ENCODE results near the gene RAB4B. TPM values are rescaled to one million over a fixed set of nuclear protein-coding genes. Genes with fewer than 3 reads are reported as not detected.

Gene RAB4B
- total and polyA plus RNA-seq, 10 donors: 36.8 to 95.3 (median 58.8) TPM

GRCh38 chr19:40776364-40776763 lies 1.7 kb upstream of the RAB4B start:
- intact Hi-C loops (cut with DNase I; ENCODE audit: low total_unique reads): no loop called here
- peaks cover 0 to 3% (median 0%) of the 10 kb centered on the region in 8 donors for H3K9me3 ChIP-seq
- peaks cover 10 to 65% (median 29%) of the 10 kb centered on the region in 6 donors for H3K4me1 ChIP-seq
- TF ChIP-seq, protein P1, sequence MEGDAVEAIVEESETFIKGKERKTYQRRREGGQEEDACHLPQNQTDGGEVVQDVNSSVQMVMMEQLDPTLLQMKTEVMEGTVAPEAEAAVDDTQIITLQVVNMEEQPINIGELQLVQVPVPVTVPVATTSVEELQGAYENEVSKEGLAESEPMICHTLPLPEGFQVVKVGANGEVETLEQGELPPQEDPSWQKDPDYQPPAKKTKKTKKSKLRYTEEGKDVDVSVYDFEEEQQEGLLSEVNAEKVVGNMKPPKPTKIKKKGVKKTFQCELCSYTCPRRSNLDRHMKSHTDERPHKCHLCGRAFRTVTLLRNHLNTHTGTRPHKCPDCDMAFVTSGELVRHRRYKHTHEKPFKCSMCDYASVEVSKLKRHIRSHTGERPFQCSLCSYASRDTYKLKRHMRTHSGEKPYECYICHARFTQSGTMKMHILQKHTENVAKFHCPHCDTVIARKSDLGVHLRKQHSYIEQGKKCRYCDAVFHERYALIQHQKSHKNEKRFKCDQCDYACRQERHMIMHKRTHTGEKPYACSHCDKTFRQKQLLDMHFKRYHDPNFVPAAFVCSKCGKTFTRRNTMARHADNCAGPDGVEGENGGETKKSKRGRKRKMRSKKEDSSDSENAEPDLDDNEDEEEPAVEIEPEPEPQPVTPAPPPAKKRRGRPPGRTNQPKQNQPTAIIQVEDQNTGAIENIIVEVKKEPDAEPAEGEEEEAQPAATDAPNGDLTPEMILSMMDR (IDR thresholded peaks at IDR 0.05 in 8 of 11, conservative IDR thresholded peaks at IDR 0.05 in 3 of 11): no peak
- TF ChIP-seq POLR2AphosphoS5 (IDR thresholded peaks at IDR 0.05): no peak
- TF ChIP-seq POLR2A (IDR thresholded peaks at IDR 0.05): no peak
- 80 to 82% (median 81%) methylated on average over 7 of the region's 7 CpGs for WGBS, 5 donors
- H3K4me3 ChIP-seq: peak overlapping the region in 1 of 8 donors; percentile 82
- H3K36me3 ChIP-seq: peaks cover 0 to 27% (median 0%) of the 10 kb centered on the region in 6 donors
- peak overlapping the region in 7 of 8 donors; percentile 94 to 100 (median 99) for H3K27ac ChIP-seq
- no peaks in the 10 kb centered on the region for H3K27me3 ChIP-seq (replicated peaks in 1 of 7)
- DNase-seq: no peak

- H3K4me1 ChIP-seq: peaks cover 10 to 66% (median 29%) of the 10 kb centered on the region in 6 donors
- H3K4me3 ChIP-seq: peak overlapping the region; percentile 58 to 90 (median 70)
- peak; percentile 95 for DNase-seq
- WGBS, 5 donors: 7 to 10% (median 8%) methylated on average over 11 to 13 of the region's 13 CpGs
- peak overlapping the region; percentile 94 to 100 (median 99) for H3K27ac ChIP-seq
- peaks cover 0 to 28% (median under 1%) of the 10 kb centered on the region in 6 donors for H3K36me3 ChIP-seq
- TF ChIP-seq, protein P1 (IDR thresholded peaks at IDR 0.05 in 8 of 11, conservative IDR thresholded peaks at IDR 0.05 in 3 of 11): peak in 7 of 11 experiments; percentile 5 to 48 (median 27)
- TF ChIP-seq POLR2A (IDR thresholded peaks at IDR 0.05): no peak
- TF ChIP-seq POLR2AphosphoS5 (IDR thresholded peaks at IDR 0.05): peak in 2 of 3 donors; percentile 16 to 83
- no peaks in the 10 kb centered on the region for H3K9me3 ChIP-seq
- intact Hi-C loops (cut with DNase I; ENCODE audit: low total_unique reads): no loop called here
- no peaks in the 10 kb centered on the region for H3K27me3 ChIP-seq (replicated peaks in 1 of 7)
Measured at GRCh38 chr19:40776932-40777644, 959 bp upstream of the RAB4B start.

- Histone ChIP-seq H3K27ac (peak overlapping the region; percentile 94 to 100 (median 99)), H3K4me1 (peaks cover 10 to 66% (median 29%) of the 10 kb centered on the region in 6 donors), H3K36me3 (peaks cover 0 to 32% (median 2%) of the 10 kb centered on the region in 6 donors), H3K9me3 (no peaks in the 10 kb centered on the region), H3K4me3 (peak overlapping the region; percentile 58 to 90 (median 70)), H3K27me3 (replicated peaks in 1 of 7) (no peaks in the 10 kb centered on the region)
- TF ChIP-seq POLR2A (IDR thresholded peaks at IDR 0.05) (peak in 1 of 3 donors; percentile 57), POLR2AphosphoS5 (IDR thresholded peaks at IDR 0.05) (no peak)
- WGBS, 5 donors: 0 to 1% (median 0%) methylated on average over 10 of the region's 10 CpGs
- DNase-seq: no peak
- intact Hi-C loops (cut with DNase I; ENCODE audit: low total_unique reads): no loop called here
Measured at GRCh38 chr19:40777645-40777936, 456 bp upstream of the RAB4B start.

- Histone ChIP-seq H3K27me3 (replicated peaks in 1 of 7) (no peaks in the 10 kb centered on the region), H3K4me3 (peak overlapping the region; percentile 58 to 90 (median 70)), H3K27ac (peak overlapping the region; percentile 94 to 100 (median 99)), H3K4me1 (peaks cover 10 to 57% (median 29%) of the 10 kb centered on the region in 6 donors), H3K36me3 (peaks cover 0 to 44% (median 4%) of the 10 kb centered on the region in 6 donors), H3K9me3 (no peaks in the 10 kb centered on the region)
- no peak for DNase-seq
- WGBS, 5 donors: 10 to 18% (median 13%) methylated on average over 7 of the region's 7 CpGs
- TF ChIP-seq, protein P1 (IDR thresholded peaks at IDR 0.05 in 8 of 11, conservative IDR thresholded peaks at IDR 0.05 in 3 of 11): no peak
- TF ChIP-seq POLR2AphosphoS5 (IDR thresholded peaks at IDR 0.05): no peak
- TF ChIP-seq POLR2A (IDR thresholded peaks at IDR 0.05): no peak
- intact Hi-C loops (cut with DNase I; ENCODE audit: low total_unique reads): no loop called here
Measured at GRCh38 chr19:40778706-40779284, 748 bp downstream of the RAB4B start.
